VCaP (cell line): ENCODE results near the gene BCHE.

Source experiments
- H3K27ac ChIP-seq: fragments of 450-650 bp; 2 replicates; pipeline ENCODE4 v1.5.1; 2017
- TF ChIP-seq, protein P1 (sequence below): fragments of 450-650 bp; conservative IDR thresholded peaks from 2 replicates; pipeline ENCODE4 v1.5.1; 2017; ENCODE audit warnings: mild to moderate bottlenecking, moderate library complexity

BCHE gene

DNA sequence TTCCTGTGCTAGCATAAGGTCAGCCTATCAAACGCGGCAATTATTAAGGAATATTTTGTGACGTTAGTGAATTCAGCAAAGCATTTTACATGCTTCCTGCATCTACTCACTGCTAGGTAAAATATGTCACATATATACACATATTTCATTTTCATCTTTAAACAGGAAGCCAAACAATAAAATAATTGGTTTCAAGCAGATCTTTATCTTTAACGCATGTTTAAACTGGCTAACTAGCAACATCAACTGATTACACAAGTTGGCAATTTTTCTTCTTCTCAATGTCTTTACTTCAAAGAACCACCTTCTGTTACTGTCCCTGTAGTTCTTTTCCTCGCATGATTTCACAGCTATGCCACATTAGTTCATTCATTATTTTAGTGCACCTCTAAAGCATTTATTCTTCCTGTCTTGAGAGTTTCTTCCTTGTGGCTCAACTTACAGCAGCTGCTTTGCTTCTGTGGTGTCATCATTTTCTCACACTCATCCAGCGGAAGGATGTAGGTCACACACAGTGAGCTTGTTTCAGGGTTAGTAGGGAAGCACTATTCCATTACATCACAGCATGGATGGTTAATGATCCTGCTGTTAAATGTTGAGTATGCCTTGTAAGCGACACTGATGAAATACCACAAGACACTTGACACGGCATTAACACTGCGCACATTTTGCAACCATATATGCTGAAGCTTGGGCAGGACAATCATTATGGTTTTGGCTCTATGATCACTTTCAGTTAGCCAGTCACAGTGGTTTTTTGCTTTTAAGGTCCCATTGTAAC, 2.3 kb upstream of the BCHE start:
- TF ChIP-seq, protein P1, sequence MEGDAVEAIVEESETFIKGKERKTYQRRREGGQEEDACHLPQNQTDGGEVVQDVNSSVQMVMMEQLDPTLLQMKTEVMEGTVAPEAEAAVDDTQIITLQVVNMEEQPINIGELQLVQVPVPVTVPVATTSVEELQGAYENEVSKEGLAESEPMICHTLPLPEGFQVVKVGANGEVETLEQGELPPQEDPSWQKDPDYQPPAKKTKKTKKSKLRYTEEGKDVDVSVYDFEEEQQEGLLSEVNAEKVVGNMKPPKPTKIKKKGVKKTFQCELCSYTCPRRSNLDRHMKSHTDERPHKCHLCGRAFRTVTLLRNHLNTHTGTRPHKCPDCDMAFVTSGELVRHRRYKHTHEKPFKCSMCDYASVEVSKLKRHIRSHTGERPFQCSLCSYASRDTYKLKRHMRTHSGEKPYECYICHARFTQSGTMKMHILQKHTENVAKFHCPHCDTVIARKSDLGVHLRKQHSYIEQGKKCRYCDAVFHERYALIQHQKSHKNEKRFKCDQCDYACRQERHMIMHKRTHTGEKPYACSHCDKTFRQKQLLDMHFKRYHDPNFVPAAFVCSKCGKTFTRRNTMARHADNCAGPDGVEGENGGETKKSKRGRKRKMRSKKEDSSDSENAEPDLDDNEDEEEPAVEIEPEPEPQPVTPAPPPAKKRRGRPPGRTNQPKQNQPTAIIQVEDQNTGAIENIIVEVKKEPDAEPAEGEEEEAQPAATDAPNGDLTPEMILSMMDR = no peak
- H3K27ac ChIP-seq = peak overlapping the region; percentile 70

DNA sequence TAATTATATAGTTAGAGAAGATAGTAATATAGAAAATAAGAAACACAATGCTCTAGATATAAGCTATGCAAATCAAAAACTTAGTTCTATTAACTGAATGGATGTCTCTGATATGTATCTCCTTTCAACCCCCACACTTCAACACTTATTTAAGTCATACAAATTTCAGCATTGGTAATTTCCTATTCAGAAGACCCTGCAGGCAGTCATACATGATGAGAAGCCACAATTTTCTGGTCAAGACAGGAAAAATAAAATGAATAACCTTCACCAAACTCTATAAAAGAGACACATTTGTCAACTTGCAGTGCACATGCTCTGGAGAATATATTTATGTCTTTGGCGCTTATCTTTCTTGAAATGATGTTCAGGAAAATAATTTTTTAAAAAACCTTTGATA, 578 bp upstream of the BCHE start:
- TF ChIP-seq, protein P1 = no peak
- H3K27ac ChIP-seq = peak overlapping the region; percentile 70

GRCh38 chr3:165835431-165835830, 1.8 kb downstream of the BCHE start:
- H3K27ac ChIP-seq = peak overlapping the region; percentile 70; the same call in 1 of the 2 replicates
- TF ChIP-seq, protein P1 = no peak

- no peak overlapping the region for H3K27ac ChIP-seq
- TF ChIP-seq, protein P1 = no peak
These were observed 6.5 kb downstream of the BCHE start for GRCh38 chr3:165830746-165831145.

DNA sequence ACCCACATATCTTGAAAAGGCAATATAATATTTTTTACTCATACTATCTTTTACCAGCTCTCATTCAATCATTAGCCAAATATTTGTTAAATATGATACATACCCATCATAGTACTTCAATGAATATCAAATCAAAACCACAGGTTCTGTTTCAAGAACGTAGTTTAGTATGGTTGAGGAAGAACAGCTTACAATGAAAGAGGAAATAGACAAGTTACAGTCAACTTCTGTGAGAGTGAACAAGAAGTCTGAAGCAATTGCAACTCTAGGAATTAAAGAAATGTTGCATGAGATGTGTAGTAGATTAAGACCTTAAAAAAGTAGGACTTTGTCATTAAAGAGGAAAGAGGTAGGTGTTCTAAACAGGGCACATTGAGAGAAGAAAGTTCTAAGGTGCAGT, 9.3 kb downstream of the BCHE start:
- TF ChIP-seq, protein P1 = no peak
- no peak overlapping the region for H3K27ac ChIP-seq

GRCh38 chr3:165827233-165827632, 10.0 kb downstream of the BCHE start:
- H3K27ac ChIP-seq = no peak overlapping the region
- TF ChIP-seq, protein P1 = no peak

- TF ChIP-seq, protein P1 = no peak
- no peak overlapping the region for H3K27ac ChIP-seq
These were observed 16.5 kb downstream of the BCHE start for GRCh38 chr3:165820671-165821123.
